GM21390 (cell line): ENCODE data around the gene C2CD3.
A peak's percentile ranks its signal among the peaks of the same experiment; 100 is the strongest.
"Not testable (repeated sequence)": the region's sequence is repeated elsewhere in the genome, so short reads cannot be mapped to it uniquely, and the experiment has no call there.

ENCODE experiments used
- ATAC-seq: cut with Tn5 transposase; IDR thresholded peaks from one replicate; pipeline ENCODE4 v1.9.1; 2021; ENCODE audit not compliant: unreplicated experiment

The C2CD3 gene

DNA sequence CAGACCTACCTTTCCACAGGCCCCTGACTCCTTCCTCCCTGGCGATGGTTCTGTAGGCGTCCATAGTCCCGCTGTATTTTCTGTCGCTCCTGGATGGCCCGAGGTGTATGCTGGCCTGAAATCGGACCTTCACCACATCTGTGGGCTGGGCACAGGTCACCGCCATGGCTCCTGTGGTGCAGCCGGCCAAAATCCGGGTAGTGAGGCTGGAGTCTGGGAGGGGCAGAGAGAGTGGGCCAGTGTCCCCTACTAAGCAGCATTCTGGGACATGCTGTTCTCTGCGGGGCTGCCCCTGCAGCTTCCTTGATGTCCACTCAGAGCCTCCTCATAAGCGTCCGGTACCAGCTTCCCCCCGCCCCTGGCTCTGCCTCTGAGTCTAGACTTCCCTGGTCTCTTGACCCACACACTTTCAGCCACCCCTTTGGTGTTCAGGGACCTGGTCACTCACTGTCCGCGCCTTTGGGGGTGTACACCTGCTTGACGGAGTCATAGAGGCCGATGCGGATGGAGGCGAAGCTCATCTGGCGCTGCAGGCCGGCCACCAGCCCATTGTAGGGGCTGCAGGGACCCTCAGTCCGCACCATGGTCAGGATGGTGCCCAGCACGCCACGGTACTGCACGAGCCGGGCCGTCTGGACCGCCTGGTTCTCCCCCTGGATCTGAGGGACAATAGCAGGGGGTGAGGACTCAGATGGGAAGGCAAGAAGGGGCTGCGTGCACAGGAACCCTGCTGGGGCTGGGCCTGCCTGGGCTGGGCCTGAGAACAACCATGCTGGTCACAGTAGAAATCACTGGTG is 164.9 kb downstream of the C2CD3 start:
- no peak for ATAC-seq

DNA sequence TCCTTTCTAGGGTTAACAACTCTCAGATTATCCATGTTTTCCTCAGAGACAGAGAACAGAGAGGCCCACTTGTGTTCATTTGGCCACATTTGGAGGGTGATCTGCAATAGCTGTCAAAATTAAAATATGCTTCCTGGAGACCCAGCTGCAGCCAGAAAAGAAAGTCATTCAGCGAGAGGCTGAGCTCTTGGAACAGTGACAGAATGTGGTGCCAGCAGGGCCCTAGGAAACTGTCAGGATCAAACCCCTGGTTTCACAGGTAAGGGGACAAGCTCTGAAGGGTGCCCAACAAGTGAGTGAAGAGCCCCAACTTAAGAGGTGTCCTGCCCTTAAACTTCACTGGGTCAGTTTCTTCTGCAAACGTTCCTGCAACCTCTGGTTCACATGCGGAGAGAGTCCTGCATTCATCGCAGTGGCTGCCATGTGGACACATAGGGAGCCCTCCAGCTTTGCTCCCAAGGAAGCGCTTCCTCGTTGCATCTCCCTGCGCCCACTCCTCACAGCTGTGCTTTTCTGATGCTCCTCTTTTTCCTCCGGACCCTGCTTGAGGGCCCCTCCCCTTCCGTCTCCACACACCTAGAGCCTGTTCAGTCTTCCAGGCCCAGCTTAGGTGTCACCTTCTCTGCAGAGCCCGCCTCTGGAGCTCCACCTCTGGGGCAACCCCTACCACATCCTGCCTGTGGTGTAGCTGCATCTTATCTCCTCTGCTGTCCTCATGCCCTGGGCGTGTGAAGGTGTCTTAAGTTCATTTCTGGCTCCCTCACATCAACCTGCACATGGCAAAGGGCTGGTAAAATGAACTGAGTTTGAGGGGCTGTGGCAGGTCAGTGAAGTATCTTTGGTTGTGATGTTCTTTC is 165.8 kb downstream of the C2CD3 start:
- ATAC-seq, result no peak

DNA sequence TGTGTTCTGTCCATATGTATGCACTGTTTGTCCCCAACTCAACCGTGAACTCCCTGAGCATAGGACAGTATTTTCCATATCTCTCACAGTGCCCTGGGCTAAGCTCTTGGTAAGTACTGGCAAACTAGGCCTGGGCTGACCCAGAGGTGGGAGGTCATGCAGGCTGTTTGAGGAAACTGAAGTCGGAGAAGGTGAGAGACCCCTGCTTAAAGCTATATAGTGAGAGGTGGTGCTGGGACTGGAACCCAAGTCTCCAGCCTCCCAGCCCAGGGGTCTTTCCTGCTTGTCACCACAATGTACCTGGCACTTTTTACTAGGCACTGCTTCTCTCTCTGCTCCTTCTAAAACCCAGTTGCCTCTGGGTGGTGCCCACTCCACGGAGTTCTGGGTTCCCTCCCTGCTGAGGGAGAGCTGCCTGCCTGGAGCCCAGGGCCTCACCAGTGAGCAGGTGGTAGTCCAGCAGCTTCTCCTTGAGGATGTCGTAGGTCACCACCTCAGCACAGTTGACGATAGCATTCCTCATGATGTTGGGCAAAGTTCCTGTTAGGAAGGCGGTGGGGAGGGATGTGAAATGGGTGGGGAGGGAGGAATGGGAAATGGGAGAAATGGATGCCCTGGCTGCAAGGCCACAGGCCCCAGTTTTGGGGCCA is 166.6 kb downstream of the C2CD3 start:
- ATAC-seq, result no peak

DNA sequence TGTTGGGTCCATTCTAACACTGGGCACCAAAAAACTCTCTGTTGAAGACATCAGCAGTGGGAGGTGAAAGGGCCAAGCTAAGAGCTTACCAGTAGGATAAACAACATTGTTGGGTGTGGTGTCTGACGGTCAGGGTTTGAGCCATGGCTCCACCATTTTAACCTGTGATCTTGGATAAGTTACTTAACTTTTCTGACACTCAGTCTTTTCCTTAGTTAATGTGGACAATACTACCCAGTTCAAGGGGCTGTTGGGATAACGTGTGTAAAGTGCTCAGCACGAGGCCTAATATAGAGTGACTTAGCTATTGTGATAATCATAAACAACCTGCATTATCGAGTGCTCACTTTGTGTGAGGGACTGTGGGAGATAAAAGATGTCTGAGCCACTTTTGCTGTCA is 168.0 kb downstream of the C2CD3 start:
- ATAC-seq, result no peak

DNA sequence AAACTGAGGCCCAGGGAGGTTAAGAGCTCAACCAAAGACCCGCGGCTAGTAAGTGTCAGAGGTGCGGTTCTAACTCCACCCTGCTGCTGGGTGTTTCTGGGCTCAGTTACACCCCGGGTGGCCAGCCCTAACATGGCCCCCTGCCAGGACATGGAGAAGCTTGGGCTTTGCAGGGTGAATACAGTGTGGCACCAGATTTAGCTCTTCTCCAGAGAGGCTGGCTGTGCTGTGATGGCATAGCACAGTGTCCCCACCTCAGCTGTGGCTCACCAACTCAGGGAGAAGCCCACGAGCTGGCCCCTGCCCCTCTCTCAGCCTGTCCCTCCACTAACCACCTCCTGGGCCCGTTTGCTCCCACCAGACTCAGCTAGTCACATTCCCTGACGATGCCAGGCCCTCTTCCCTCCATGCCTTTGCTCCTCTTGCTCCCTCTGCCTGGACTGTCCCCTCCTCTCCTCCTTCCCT is 168.9 kb downstream of the C2CD3 start:
- ATAC-seq, result no peak

DNA sequence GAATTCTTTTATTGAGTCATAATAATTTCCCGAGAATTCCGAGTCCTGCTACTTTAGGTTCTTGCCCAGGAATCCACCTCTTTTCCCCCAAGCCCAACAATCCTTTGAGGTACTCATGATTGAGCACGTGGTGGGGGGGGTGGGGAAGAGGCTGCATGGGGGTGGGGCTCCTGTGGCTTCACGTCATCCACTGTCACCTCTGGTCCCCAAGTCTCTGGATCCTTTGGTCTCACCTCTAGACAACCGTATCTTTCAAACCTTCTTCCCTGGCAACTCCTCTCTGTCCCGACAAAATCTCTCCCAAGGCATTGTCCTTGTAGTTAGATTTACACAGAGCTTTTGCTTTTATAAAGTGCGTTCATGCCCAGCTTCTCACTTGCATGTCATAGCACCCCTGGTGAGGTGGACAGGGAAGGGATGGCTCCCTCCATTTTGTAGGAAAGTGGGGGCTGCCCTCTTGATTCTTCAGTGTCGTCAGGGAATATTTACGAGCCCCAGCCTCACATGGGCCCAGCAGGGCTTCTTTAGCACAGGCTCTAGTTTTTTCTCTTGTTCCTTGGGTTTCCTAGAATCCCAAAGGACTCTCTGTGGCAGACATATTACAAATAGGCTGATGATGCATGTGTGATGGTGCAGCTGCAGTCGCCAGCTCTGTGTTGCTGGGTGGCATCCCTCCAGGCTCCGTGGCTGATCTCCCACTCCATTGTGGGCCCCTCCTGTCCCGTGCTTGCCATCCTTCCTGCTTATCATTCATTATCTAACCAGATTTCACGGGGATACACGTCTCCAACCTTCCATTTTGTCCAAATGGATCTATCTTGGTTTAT is 170.3 kb downstream of the C2CD3 start:
- ATAC-seq, result no peak

DNA sequence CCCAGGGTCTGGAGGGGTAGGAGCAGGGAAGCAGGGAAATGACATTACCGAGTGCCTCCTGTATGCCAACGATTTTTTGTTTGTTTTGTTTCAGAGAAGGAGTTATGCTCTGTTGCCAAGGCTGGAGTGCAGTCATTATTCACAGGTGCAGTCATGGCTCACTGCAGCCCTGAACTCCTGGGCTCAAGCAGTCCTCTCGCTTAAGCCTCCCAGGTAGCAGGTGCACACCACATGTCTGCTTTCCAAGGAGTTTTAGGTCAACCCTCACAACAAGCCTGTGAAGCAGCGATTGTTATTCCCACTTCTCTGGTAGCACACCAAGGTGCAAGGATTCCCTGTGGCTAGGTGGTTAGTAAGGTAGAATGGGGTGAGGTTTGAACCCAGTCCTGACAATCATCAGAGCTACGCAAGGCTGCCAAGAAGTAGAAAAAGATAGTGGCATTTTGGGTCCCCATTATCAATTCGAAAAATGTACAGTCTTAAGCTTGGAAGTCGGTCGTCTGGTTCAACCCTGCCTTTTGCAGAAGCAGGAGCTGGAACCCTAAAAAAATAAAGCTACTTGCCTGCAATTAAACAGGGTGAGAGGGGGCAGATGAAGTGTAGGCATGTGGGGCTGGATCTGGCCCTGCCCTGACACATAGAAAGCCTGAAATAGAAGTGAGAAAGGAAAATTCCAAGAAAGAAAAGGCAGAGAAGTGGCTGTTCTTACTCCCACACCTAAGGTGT is 171.1 kb downstream of the C2CD3 start:
- ATAC-seq, result no peak

DNA sequence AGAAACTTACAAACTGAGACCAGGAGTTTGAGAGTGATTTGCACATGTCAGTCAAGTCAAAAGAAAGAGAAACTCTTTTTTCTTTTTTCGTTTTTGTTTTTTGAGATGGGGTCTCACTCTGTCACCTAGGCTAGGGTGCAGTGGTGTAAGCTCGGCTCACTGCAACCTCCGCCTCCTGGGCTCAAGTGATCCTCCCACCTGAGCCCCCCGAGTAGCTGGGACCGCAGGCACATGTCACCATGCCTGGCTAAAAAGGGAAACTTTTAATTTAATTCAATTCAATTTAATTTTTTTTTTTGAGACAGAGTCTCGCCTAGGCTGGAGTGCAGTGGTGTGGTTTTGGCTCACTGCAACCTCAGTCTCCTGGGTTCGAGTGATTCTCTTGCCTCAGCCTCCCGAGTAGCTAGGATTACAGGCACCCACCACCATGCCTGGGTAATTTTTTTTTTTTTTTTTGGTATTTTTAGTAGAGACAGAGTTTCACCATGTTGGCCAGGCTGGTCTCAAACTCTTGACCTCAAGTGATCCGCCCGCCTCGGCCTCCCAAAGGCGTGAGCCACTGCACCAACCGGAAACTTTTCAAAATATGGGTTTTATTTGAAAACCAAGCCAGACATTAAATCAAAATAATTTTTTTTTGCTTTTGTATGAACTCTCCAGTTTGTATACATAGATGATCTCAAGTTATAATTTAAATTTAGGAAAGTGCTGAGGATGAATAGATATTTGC is 171.8 kb downstream of the C2CD3 start:
- ATAC-seq, result no peak

DNA sequence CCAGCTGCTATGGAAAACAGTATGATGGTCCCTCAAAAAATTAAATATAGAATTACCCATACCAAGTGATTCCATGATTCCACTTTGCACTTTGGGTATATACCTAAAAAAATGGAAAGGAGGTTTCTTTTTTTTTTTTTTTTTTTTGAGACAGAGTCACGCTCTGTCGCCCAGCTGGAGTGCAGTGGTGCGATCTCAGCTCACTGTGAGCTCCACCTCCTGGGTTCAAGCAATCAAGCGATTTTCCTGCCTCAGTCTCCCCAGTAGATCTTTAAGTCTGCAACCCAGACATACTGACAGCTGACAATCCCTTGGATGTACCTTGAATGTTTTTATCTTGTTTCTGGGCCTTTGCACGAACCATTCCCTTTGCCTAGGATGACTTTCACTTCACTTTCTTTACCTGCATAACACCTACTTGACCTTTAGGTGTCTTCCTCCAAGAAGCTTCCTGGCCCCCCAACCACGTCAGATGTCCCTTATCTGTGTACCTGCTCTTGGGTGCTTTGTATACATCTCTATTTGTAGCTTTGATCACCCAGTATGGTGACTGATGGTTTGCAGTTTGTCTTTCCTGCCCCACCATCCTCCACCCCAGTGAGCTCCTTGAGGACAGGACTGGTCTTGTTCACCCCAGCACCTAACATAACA is 173.6 kb downstream of the C2CD3 start:
- no peak for ATAC-seq

DNA sequence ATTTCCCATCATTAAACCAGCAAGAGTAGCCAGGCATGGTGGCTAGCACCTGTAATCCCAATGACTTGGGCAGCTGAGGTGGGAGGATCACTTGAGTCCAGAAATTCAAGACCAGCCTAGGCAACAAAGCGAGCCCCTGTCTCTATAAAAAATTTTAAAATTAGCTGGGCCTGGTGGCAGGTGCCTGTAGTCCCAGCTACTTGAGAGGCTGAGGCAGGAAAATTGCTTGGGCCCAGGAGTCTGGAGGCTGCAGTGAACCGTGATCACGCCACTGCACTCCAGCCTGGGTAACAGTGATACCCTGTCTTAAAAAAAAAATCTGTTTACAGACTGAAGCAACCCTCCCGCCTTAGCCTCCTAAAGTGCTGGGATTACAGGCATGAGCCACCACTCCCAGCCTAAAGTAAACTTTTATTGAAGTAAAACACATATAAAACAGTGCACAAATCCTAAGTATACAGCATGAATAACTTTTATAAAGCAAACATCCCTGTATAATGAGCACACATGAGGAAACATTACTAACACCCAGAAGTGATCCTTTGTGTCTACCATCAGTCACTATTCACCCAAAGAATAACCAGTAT is 174.5 kb downstream of the C2CD3 start:
- no peak for ATAC-seq

DNA sequence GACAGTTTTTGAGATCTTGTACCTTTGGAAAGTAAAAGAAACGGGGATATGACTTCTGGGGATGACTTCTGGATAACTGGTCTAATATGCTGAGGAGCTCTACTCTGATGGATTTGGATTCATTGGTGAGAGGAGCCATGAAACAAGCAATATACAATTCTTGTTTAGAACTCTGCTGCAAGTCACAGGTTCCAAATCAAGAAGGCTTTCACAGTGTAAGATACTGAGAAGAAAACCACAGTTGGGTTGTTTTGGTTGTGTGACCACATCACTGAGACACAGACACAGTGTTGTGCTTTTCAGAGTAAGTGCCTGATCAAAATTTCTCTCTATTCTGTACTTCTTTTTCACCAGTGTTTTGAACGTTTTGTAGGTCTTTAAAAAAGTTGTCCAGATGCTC is 175.1 kb downstream of the C2CD3 start:
- peak; percentile 49 for ATAC-seq

DNA sequence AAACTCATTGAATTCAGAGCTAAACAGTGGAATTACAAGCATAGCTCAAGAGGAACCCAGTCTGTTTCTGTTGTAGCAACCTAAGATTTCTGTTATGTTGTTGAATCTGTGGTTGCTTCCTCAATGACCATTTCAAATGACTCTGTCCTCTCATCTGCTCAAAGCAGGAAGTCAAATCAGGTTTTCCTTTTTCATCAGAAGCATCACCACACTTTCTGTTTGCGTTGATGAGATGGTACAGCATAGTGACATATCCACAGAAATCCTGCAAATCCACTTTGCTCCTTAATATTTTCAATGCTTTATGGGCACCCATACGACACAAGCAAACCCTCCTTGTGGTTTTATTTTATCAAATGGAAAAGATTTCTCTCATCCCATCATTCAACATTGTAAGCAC is 175.6 kb downstream of the C2CD3 start:
- ATAC-seq, result peak; percentile 49

DNA sequence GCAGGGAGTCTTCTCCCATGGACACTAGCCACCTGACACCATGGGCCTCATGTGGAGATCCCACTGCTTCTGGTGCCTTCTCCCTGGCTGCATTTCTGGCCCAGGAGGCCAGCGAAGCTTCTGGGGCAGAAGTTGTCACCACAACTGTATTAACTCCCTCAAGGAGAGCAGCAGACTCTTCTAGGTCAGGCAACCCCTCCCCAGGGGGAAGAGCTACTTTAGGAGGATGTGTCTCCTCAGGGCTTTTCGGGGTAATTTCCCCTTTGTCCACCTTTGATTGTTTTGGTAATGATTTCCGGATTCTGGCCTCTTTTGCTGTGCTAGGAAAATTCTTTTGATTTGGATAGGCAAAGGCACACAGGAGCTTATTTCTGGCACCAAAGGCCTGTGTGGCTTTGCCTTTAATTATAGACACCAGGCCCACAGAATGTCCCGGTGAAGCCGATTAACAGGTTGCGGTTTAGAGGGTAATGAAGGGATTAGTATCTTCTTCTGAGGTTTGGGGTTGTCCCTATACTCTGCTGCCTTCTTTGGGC is 179.3 kb downstream of the C2CD3 start:
- no peak for ATAC-seq

DNA sequence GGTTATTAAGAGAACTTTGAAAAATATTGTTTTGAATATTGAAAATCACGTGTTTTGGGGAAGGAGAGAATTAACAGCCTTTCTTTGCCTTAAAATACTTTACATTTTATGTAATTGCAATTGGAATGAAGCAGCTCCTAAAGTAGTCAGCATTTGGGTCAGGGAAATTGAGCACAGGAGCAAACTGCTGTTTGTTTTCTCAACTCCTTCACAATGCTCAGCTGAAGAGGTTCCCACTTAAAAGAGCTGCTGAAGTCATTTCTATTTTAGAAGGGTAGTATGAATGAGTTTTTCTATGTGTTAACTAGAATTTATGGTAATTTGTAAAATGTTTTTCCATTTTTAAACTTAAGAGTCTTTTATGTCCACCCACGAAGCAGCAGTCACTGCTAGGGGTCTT is 180.1 kb downstream of the C2CD3 start:
- ATAC-seq, result no peak

DNA sequence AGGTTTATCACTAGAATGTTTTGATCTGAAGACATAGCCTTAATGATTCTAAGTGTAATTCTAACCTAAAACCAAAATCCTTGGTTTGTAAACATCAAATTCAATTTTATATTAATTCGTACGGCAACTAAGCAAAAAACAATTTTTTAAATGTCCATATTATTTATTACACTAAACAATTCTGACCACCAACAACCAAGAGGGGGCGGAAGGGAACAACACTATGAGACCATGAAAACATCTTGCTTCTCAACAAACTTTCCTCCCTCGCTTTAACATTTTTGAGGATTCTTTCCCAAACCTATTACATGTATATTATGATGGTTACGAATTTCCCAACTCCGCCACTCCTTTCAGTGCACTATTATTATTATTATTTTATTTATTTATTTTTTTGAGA is 181.6 kb downstream of the C2CD3 start:
- no peak for ATAC-seq

DNA sequence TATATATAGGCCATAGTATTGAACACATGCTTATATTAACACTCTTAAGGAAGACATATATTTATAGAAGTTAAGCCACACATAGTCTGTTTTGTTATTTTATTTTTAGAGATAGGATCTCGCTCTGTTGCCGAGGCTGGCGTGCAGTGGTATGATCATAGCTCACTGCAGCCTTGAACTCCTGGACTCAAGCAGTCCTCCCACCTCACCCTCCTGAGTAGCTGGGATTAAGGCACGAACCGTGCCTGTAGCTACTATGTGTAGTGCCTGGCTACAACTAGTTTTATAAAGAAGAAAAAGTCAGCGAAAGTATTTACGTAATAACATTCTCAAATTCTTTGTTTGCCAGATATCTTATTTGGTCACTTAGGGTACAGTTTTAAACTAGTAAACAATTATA is 182.6 kb downstream of the C2CD3 start:
- ATAC-seq, result no peak

DNA sequence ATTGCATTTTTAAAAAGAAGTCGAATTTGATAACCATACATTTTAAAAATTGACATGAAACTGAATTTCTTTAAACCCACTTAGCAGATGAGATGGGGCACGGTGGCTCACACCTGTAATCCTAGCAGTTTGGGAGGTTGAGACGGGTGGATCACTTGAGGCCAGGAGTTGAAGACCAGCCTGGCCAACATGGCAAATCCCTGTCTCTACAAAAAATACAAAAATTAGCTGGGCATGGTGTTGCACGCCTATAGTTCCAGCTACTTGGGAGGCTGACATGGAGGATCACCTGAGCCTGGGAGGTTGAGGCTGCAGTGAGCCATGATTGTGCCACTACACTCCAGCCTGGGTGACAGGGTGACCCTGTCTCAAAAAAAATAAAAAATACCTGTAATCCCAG is 185.1 kb downstream of the C2CD3 start:
- ATAC-seq, result not testable (repeated sequence)
